Colonic mucosa (tissue), 4 donors: ENCODE results near the gene BGN. TPM values are rescaled to one million over a fixed set of nuclear protein-coding genes. Genes with fewer than 3 reads are reported as not detected.

Source experiments
- DNase-seq: peaks from one replicate; pipeline ENCODE4 v3.0.0-alpha.2; 2020
- H3K27ac ChIP-seq: fragments of 200-600 bp; one replicate; pipeline ENCODE4 v1.8.0; 2021
- H3K27me3 ChIP-seq: fragments of 200-600 bp; one replicate; pipeline ENCODE4 v1.8.0; 2021
- H3K36me3 ChIP-seq: fragments of 200-600 bp; one replicate; pipeline ENCODE4 v1.8.0; 2021
- H3K4me1 ChIP-seq: fragments of 200-600 bp; one replicate; pipeline ENCODE4 v1.8.0; 2021; ENCODE audit warnings: mild to moderate bottlenecking
- H3K4me3 ChIP-seq: fragments of 200-600 bp; one replicate; pipeline ENCODE4 v1.8.0; 2021
- H3K9ac ChIP-seq, 2 donors: one replicate each; pipeline ENCODE4 v1.7.0; 2013; ENCODE audit warnings: control low read depth in 2 of 2, low read depth in 2 of 2, low read length in 2 of 2
- H3K9me3 ChIP-seq: fragments of 200-600 bp; one replicate; pipeline ENCODE4 v1.8.0; 2021
- CTCF ChIP-seq: fragments of 200-600 bp; IDR thresholded peaks from one replicate; pipeline ENCODE4 v1.8.0; 2022; ENCODE audit warnings: antibody characterized with exemption, mild to moderate bottlenecking
- intact Hi-C: fragments of 100-400 bp; cut with DNase I; formaldehyde crosslinking; loops from one replicate; pipeline ENCODE4 v1.14.1; 2022
- total RNA-seq, 2 donors: library from RNA; stranded (reverse); fragmentation: NEBNext Ultra II Directional in 1 of 2; extraction: Animal tissue kit (Norgen Biotek cat#: 25700) in 1 of 2; gene quantifications; one replicate each; pipeline ENCODE4 v1.2.1, GENCODE V29; 2021
- donor health status: healthy.
- donor health status: DM: no; HTN: no; CAD: no.
- donor health status: DM: no; HTN: no; CAD: no.

Gene BGN
- total RNA-seq, 2 donors from 2014 or later = 6.0 to 11.4 TPM

GRCh38 chrX:153477901-153478300 lies 16.9 kb upstream of the BGN start:
- TF ChIP-seq CTCF = no peak
- Histone ChIP-seq H3K9ac (no peak overlapping the region), H3K36me3 (no peaks in the 10 kb centered on the region), H3K9me3 (no peaks in the 10 kb centered on the region), H3K4me1 (no peaks in the 10 kb centered on the region), H3K27me3 (no peaks in the 10 kb centered on the region), H3K4me3 (no peak overlapping the region), H3K27ac (no peak overlapping the region)
- DNase-seq = no peak
- intact Hi-C loops = no loop called here

- Histone ChIP-seq H3K4me1 (no peaks in the 10 kb centered on the region), H3K27ac (no peak overlapping the region), H3K36me3 (no peaks in the 10 kb centered on the region), H3K9ac (no peak overlapping the region), H3K4me3 (no peak overlapping the region), H3K27me3 (no peaks in the 10 kb centered on the region), H3K9me3 (no peaks in the 10 kb centered on the region)
- DNase-seq = no peak
- no peak for TF ChIP-seq CTCF
- intact Hi-C loops = no loop called here
These were observed 16.0 kb upstream of the BGN start for GRCh38 chrX:153478746-153479145.

- DNase-seq = no peak
- TF ChIP-seq CTCF = no peak
- Histone ChIP-seq H3K4me3 (no peak overlapping the region), H3K9me3 (no peaks in the 10 kb centered on the region), H3K27ac (no peak overlapping the region), H3K36me3 (no peaks in the 10 kb centered on the region), H3K27me3 (no peaks in the 10 kb centered on the region), H3K9ac (no peak overlapping the region), H3K4me1 (no peaks in the 10 kb centered on the region)
- intact Hi-C loops = no loop called here
These were observed 13.7 kb upstream of the BGN start for GRCh38 chrX:153481043-153481442.

GRCh38 chrX:153482376-153483015 lies 12.3 kb upstream of the BGN start:
- no peak for TF ChIP-seq CTCF
- H3K36me3 ChIP-seq = no peaks in the 10 kb centered on the region
- H3K4me3 ChIP-seq = no peak overlapping the region
- H3K27me3 ChIP-seq = no peaks in the 10 kb centered on the region
- H3K9ac ChIP-seq = no peak overlapping the region
- no peaks in the 10 kb centered on the region for H3K9me3 ChIP-seq
- DNase-seq = no peak
- intact Hi-C loops = no loop called here
- no peak overlapping the region for H3K27ac ChIP-seq
- no peaks in the 10 kb centered on the region for H3K4me1 ChIP-seq

GRCh38 chrX:153485396-153486080 lies 9.2 kb upstream of the BGN start:
- TF ChIP-seq CTCF = no peak
- no peaks in the 10 kb centered on the region for H3K9me3 ChIP-seq
- no peak overlapping the region for H3K9ac ChIP-seq
- intact Hi-C loops = no loop called here
- H3K4me3 ChIP-seq = no peak overlapping the region
- no peaks in the 10 kb centered on the region for H3K36me3 ChIP-seq
- H3K27ac ChIP-seq = no peak overlapping the region
- H3K27me3 ChIP-seq = no peaks in the 10 kb centered on the region
- DNase-seq = no peak
- H3K4me1 ChIP-seq = no peaks in the 10 kb centered on the region
